DOHH2 (cell line): ENCODE data around the gene ST8SIA2.

ENCODE experiments used
- H3F3A ChIP-seq: fragments of 200-600 bp; sonication (generic), shearing (Covaris generic); 2 replicates; pipeline ENCODE4 v1.6.0; 2016; ENCODE audit warnings: antibody characterized with exemption, mild to moderate bottlenecking; ENCODE audit not compliant: control insufficient read depth, insufficient read depth
- H3K27ac ChIP-seq: fragments of 200-600 bp; sonication (generic); 2 replicates; pipeline ENCODE4 v1.5.1; 2014; ENCODE audit warnings: low read depth, mild to moderate bottlenecking, low read length, moderate library complexity
- H3K27me3 ChIP-seq: fragments of 200-600 bp; sonication (generic); 2 replicates; pipeline ENCODE4 v1.6.1; 2014; ENCODE audit warnings: mild to moderate bottlenecking, low read length, mixed read lengths; ENCODE audit not compliant: control insufficient read depth
- H3K36me3 ChIP-seq: fragments of 200-600 bp; sonication (generic); 2 replicates; pipeline ENCODE4 v1.6.1; 2014; ENCODE audit warnings: mild to moderate bottlenecking, low read length, moderate library complexity, mixed read lengths; ENCODE audit not compliant: control insufficient read depth
- H3K4me1 ChIP-seq: fragments of 200-600 bp; sonication (generic); 2 replicates; pipeline ENCODE4 v1.6.1; 2014; ENCODE audit warnings: mild to moderate bottlenecking, low read length, mixed read lengths; ENCODE audit not compliant: control insufficient read depth
- H3K4me2 ChIP-seq: fragments of 200-600 bp; sonication (generic); 2 replicates; pipeline ENCODE4 v1.6.0; 2014; ENCODE audit warnings: mild to moderate bottlenecking, low read length, moderate library complexity
- H3K4me3 ChIP-seq: fragments of 200-600 bp; sonication (generic); 2 replicates; pipeline ENCODE4 v1.5.1; 2014; ENCODE audit warnings: mild to moderate bottlenecking, low read length, mixed read lengths
- H3K79me2 ChIP-seq: fragments of 200-600 bp; sonication (generic); 2 replicates; pipeline ENCODE4 v1.6.1; 2014; ENCODE audit warnings: mild to moderate bottlenecking, low read length, mixed read lengths; ENCODE audit not compliant: control insufficient read depth
- H3K9me2 ChIP-seq: fragments of 200-600 bp; sonication (generic); replicated peaks from 2 replicates; pipeline ENCODE4 v1.6.1; 2014; ENCODE audit warnings: mild to moderate bottlenecking, low read length, mixed read lengths; ENCODE audit not compliant: control insufficient read depth
- H3K9me3 ChIP-seq: fragments of 200-600 bp; sonication (generic); 2 replicates; pipeline ENCODE4 v1.6.1; 2014; ENCODE audit warnings: antibody characterized with exemption, low read length, mixed read lengths; ENCODE audit not compliant: control insufficient read depth, insufficient read depth
- H4K20me1 ChIP-seq: fragments of 200-600 bp; sonication (generic); 2 replicates; pipeline ENCODE4 v1.6.0; 2014; ENCODE audit warnings: low read depth, mild to moderate bottlenecking, antibody characterized with exemption, low read length, moderate library complexity; ENCODE audit not compliant: control insufficient read depth, insufficient read depth
- CTCF ChIP-seq: fragments of 200-600 bp; sonication (generic); IDR thresholded peaks from one replicate; pipeline ENCODE4 v1.5.1; 2014; ENCODE audit warnings: antibody characterized with exemption, mild to moderate bottlenecking, low read depth, low read length; ENCODE audit not compliant: poor library complexity, severe bottlenecking
- EZH2phosphoT487 ChIP-seq: fragments of 200-600 bp; sonication (generic); IDR thresholded peaks from 2 replicates; pipeline ENCODE4 v1.6.1; 2017; ENCODE audit warnings: borderline replicate concordance, mild to moderate bottlenecking, antibody characterized with exemption, low read length, moderate library complexity, mixed read lengths

The ST8SIA2 gene

GRCh38 chr15:92453607-92454006 lies 59.9 kb downstream of the ST8SIA2 start:
- Histone ChIP-seq H3K79me2 (no peaks in the 10 kb centered on the region), H3K4me1 (no peaks in the 10 kb centered on the region), H3K9me2 (no peaks in the 10 kb centered on the region), H3K27ac (no peak overlapping the region), H3K27me3 (no peaks in the 10 kb centered on the region), H3K9me3 (no peaks in the 10 kb centered on the region), H3K4me3 (no peak overlapping the region), H3K36me3 (no peaks in the 10 kb centered on the region), H4K20me1 (no peaks in the 10 kb centered on the region), H3K4me2 (no peak overlapping the region), H3F3A (no peaks in the 10 kb centered on the region)
- TF ChIP-seq EZH2phosphoT487 (no peak), CTCF (no peak)

DNA sequence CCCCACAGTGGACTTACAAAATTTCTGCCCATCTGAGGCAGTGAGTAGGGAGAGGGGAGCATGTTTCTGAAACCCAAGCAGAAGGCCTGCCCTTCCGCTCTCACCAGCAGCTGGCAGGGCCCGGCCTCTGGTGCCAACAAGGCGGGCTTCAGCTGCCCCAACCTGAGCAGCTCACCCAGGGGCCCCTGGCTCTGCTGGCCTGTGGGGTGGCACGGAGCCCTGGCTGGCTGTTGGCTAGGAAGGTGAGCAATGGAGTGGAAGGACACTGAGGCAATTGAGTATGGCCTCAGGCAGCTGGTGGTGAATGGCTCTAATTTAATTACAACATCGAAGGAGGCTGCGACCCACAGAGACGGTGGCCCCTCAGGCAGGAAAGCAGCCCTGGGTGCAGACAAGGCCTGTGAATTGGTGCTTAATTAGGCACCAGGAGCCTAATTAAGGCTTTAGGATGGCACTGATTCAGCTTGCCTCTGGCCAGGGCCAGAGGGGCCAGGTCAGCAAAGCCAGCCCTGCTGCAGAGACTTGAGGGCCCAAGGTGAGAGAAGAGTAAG lies 60.9 kb downstream of the ST8SIA2 start:
- H3K9me2 ChIP-seq: no peaks in the 10 kb centered on the region
- H3K79me2 ChIP-seq: no peaks in the 10 kb centered on the region
- H3K27ac ChIP-seq: no peak overlapping the region
- H3K4me1 ChIP-seq: no peaks in the 10 kb centered on the region
- TF ChIP-seq EZH2phosphoT487 (no peak), CTCF (no peak)
- H3K27me3 ChIP-seq: no peaks in the 10 kb centered on the region
- H3K9me3 ChIP-seq: no peaks in the 10 kb centered on the region
- H3F3A ChIP-seq: no peaks in the 10 kb centered on the region
- H3K36me3 ChIP-seq: no peaks in the 10 kb centered on the region
- H3K4me3 ChIP-seq: no peak overlapping the region
- no peaks in the 10 kb centered on the region for H4K20me1 ChIP-seq
- no peak overlapping the region for H3K4me2 ChIP-seq

GRCh38 chr15:92455271-92455670 lies 61.6 kb downstream of the ST8SIA2 start:
- H3K9me3 ChIP-seq: no peaks in the 10 kb centered on the region
- no peak overlapping the region for H3K4me3 ChIP-seq
- no peaks in the 10 kb centered on the region for H3K4me1 ChIP-seq
- H3K9me2 ChIP-seq: no peaks in the 10 kb centered on the region
- H3K27ac ChIP-seq: no peak overlapping the region
- H3K79me2 ChIP-seq: no peaks in the 10 kb centered on the region
- H3K4me2 ChIP-seq: no peak overlapping the region
- no peaks in the 10 kb centered on the region for H3K36me3 ChIP-seq
- H4K20me1 ChIP-seq: no peaks in the 10 kb centered on the region
- TF ChIP-seq EZH2phosphoT487 (no peak), CTCF (no peak)
- H3K27me3 ChIP-seq: no peaks in the 10 kb centered on the region
- no peaks in the 10 kb centered on the region for H3F3A ChIP-seq
